HL-60 (cell line): Measurements from ENCODE around the gene LIX1.

Source experiments
- DNase-seq, 2 experiments: peaks; one replicate each; pipeline ENCODE4 v3.0.0-alpha.2; 2010 to 2020; ENCODE audit warnings: low read depth in 1 of 2, low spot score in 1 of 2
- H3K27ac ChIP-seq: fragments of 250-450 bp; sonication (Bioruptor Pico); replicated peaks from 2 replicates; pipeline ENCODE4 v1.5.1; 2020; ENCODE audit warnings: mild to moderate bottlenecking, moderate library complexity
- H3K27me3 ChIP-seq: fragments of 250-450 bp; sonication (Bioruptor Pico); 2 replicates; pipeline ENCODE4 v1.5.1; 2021; ENCODE audit warnings: mild to moderate bottlenecking, moderate library complexity; ENCODE audit not compliant: insufficient read depth, poor library complexity, severe bottlenecking
- H3K4me3 ChIP-seq: replicated peaks from 2 replicates; pipeline ENCODE4 v1.5.1; 2011; ENCODE audit warnings: mild to moderate bottlenecking, control low read depth, low read length; ENCODE audit not compliant: insufficient read depth
- CTCF ChIP-seq: IDR thresholded peaks from one replicate; pipeline ENCODE4 v1.5.1; 2011; ENCODE audit warnings: low read length, control low read depth, inconsistent platforms; ENCODE audit not compliant: insufficient read depth
- GABPA ChIP-seq: IDR thresholded peaks from 2 replicates; pipeline ENCODE4 v1.6.1; 2012; ENCODE audit warnings: low read depth
- POLR2AphosphoS5 ChIP-seq: IDR thresholded peaks from 2 replicates; pipeline ENCODE4 v1.6.1; 2012; ENCODE audit warnings: low read depth
- SPI1 ChIP-seq: IDR thresholded peaks from 2 replicates; pipeline ENCODE4 v1.6.1; 2012; ENCODE audit warnings: low read depth, mild to moderate bottlenecking, borderline replicate concordance
- TF ChIP-seq, protein P1 (sequence below): IDR thresholded peaks from 2 replicates; pipeline ENCODE4 v1.6.1; 2012; ENCODE audit warnings: low read depth; ENCODE audit not compliant: insufficient replicate concordance

The LIX1 gene

DNA sequence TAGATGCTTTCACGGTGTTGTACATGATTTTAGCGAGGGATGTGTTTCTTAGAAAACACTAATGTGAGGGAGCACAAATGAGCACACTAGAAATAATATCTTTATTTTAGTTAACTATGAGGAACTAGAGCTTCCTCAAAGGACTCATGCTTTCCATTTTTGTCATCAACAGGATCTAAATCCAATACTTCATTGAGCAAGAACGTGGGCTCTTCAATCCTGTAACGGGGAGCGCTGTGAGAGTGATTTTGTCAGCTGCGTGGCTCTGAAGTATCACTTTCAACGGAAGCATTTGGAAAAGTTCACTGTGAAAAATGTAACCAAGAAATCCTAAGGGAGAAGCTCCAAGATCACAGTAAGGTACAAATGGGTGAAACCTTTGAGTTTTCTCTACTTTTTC, 93.2 kb downstream of the LIX1 start:
- no peak overlapping the region for H3K4me3 ChIP-seq
- H3K27ac ChIP-seq: no peak overlapping the region
- no peaks in the 10 kb centered on the region for H3K27me3 ChIP-seq
- peak in 1 of 2 experiments; percentile 3 for DNase-seq
- TF ChIP-seq CTCF: no peak
- no peak for TF ChIP-seq POLR2AphosphoS5
- TF ChIP-seq GABPA: no peak
- TF ChIP-seq SPI1: no peak
- TF ChIP-seq, protein P1, sequence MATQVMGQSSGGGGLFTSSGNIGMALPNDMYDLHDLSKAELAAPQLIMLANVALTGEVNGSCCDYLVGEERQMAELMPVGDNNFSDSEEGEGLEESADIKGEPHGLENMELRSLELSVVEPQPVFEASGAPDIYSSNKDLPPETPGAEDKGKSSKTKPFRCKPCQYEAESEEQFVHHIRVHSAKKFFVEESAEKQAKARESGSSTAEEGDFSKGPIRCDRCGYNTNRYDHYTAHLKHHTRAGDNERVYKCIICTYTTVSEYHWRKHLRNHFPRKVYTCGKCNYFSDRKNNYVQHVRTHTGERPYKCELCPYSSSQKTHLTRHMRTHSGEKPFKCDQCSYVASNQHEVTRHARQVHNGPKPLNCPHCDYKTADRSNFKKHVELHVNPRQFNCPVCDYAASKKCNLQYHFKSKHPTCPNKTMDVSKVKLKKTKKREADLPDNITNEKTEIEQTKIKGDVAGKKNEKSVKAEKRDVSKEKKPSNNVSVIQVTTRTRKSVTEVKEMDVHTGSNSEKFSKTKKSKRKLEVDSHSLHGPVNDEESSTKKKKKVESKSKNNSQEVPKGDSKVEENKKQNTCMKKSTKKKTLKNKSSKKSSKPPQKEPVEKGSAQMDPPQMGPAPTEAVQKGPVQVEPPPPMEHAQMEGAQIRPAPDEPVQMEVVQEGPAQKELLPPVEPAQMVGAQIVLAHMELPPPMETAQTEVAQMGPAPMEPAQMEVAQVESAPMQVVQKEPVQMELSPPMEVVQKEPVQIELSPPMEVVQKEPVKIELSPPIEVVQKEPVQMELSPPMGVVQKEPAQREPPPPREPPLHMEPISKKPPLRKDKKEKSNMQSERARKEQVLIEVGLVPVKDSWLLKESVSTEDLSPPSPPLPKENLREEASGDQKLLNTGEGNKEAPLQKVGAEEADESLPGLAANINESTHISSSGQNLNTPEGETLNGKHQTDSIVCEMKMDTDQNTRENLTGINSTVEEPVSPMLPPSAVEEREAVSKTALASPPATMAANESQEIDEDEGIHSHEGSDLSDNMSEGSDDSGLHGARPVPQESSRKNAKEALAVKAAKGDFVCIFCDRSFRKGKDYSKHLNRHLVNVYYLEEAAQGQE: no peak

- Histone ChIP-seq H3K27me3 (no peaks in the 10 kb centered on the region), H3K27ac (no peak overlapping the region), H3K4me3 (no peak overlapping the region)
- TF ChIP-seq POLR2AphosphoS5: no peak
- TF ChIP-seq SPI1: no peak
- no peak for TF ChIP-seq CTCF
- TF ChIP-seq GABPA: no peak
- DNase-seq: no peak
Observed at GRCh38 chr5:97047076-97047475, 95.3 kb downstream of the LIX1 start.

GRCh38 chr5:97046270-97046982, 96.0 kb downstream of the LIX1 start:
- no peak for TF ChIP-seq GABPA
- TF ChIP-seq SPI1: no peak
- TF ChIP-seq CTCF: no peak
- TF ChIP-seq POLR2AphosphoS5: no peak
- TF ChIP-seq, protein P1: no peak
- H3K27ac ChIP-seq: no peak overlapping the region
- no peak overlapping the region for H3K4me3 ChIP-seq
- no peak for DNase-seq
- no peaks in the 10 kb centered on the region for H3K27me3 ChIP-seq

GRCh38 chr5:97044052-97044451, 98.4 kb downstream of the LIX1 start:
- no peak for DNase-seq
- TF ChIP-seq SPI1: no peak
- TF ChIP-seq, protein P1: no peak
- no peak for TF ChIP-seq GABPA
- TF ChIP-seq POLR2AphosphoS5: no peak
- TF ChIP-seq CTCF: no peak
- H3K27ac ChIP-seq: no peak overlapping the region

More at GRCh38 chr5:97044052-97044451, 98.4 kb downstream of the LIX1 start:
- no peaks in the 10 kb centered on the region for H3K27me3 ChIP-seq
- H3K4me3 ChIP-seq: no peak overlapping the region
